ENCODE data around the gene KLF15.

The KLF15 gene

DNA sequence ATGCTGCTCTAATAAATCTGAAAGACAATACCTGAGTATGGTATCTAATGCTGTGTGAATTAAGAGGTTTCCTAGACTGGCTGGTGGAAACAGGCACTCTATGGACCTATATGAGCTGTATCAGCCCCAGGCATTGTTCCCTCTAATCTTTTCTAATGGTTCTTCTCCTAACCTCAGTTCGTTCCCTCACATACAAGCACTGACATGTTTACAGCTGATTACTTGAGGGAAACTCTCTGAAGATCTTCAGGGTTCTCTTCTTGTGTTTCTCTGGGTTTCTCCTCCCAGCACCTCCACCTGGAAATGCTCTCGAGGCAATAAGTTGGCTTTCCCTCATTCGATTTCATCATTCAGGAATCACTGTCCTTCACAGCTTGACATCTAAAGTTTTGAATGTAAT is 52.9 kb downstream of the KLF15 start:
- no peak for DNase-seq

DNA sequence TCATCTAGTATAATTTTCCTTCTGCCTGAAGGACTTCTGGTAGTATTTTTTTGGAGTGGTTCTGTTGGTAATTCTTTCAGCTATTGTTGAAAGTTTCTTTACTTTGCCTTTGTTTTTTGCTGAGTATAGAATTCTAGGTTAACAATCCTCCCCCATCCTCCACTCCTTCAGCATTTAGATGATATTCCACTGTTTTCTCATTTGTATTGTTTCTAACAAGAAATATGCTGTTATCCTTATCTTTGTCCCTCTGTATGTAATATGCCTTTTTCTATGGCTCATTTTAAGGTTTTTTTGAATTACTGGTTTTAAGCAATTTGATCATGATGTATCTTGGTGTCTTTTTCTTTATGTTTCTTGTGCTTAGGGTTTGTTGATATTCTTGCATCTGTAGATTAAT is 53.9 kb downstream of the KLF15 start:
- no peak for DNase-seq

DNA sequence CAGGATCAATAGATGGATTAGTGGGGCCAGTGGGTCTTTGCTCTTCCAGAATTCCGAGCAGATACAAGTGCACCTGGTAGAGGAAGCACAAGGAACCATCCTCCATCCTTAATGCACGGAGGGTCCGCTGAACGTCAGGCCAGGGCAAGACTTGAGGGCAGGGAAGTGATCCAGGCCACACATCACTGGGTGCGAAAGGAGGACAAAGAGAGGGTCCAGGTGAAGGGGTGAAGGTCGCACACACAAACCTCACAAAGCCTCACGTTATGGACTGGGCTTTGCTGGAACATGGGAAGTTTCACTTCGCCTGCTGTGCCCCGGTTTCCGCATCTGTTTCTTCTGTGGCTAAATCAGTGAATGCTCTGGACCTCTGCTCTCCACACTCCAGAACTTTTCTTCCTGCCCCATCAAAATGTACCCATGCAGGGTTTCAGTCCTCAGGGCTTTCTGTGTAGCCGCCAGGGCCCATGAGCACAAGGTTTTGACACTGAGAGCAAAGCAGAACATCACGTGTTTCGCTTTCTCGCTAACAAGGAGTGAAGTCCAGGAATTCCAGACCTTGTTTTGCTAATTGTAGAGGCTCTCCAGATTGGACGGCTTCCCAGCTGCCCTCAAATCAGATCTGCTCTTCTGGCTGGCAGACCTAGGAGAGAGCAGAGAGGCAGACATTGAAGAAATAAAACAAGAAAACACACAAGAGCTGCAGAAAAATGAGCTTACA is 56.3 kb downstream of the KLF15 start:
- no peak for DNase-seq

DNA sequence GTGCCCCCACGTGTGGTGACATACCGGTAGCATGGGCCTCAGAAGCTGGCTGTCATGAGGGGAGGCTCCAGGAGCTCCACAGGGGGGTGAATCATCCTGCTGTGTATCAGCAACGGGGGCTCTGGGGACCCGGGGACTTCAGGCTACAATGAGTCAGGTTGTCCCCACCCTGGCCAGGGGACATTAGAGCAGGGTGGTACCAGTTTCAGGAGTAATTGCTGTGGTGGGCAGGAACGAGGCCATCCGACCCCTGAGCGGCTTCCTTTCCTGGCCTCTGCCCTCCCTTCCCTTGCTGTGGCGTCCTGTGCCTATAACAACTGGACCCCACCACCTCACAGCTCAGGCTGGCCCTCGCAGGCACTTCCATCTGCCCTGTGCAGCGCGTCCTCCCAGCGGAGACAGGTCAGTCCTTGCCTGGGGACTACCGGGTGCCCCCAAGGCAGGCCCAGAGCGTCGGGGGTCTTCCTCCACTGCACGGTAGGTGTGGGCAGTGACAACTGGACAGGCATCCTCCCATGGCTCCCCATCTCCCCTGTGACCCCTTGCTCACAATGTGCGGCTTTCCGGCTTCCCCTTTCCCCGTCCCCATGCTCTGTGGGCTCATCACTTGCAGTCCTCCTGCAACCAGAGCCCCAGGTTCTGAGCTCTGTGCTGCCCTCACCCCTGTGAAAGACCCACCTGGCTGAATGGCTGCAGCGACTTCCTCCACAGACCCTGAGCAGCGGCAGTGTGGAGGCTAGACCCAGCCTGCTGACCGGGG is 57.0 kb downstream of the KLF15 start:
- no peak for DNase-seq

DNA sequence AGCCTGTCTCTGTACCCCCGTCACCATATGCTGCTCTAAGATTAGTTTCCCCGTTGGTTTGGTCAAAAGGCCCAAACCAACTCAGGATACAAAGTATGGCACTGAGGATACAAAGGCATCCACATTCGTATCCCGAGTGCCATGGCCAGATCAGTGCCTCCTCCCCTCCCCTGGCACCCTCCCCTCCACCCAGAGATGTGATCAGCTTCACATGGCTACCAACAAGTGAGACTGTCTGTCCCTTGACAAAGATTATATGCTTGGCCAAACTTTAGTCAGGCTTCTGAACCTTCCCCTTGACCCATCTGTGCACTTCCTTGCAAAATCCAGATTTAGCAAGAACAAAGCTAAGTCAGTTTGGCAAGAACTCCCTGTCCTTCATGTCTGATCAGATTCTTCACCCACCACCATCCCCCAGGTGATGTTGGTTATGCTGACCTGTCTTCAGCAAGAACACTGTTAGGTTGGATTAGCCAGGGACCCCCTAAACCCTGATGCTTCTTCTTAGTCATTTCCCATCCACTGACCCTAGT is 61.7 kb downstream of the KLF15 start:
- DNase-seq = no peak

DNA sequence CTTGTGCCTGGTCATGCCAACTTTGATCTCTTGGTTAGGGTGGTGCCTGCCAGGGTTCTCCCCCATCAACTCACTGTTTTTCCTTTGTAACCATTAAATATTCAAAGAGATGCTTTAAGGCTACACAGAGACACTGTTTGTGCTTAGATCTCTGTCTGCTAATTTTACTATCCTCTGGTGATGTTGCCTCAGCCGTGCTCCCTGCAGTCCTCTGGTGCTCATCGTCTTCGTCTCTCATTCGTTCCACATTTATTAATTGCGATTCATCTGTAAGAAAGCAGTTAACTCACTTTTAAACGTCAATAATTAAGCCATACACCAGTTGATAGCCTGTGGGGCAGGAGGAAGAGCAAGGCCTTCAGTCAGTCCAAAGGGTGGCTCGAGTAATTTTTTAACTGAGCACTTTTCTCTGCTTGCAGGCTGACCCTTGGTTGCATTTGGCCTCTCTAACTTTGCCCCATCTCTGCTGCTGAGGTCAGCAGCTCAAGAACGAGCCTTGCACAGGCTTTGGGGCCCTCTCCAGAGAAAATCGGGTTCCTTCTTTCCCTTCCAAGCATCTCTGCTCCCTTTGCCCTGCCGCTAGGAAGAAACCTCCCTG is 62.9 kb downstream of the KLF15 start:
- no peak for DNase-seq

DNA sequence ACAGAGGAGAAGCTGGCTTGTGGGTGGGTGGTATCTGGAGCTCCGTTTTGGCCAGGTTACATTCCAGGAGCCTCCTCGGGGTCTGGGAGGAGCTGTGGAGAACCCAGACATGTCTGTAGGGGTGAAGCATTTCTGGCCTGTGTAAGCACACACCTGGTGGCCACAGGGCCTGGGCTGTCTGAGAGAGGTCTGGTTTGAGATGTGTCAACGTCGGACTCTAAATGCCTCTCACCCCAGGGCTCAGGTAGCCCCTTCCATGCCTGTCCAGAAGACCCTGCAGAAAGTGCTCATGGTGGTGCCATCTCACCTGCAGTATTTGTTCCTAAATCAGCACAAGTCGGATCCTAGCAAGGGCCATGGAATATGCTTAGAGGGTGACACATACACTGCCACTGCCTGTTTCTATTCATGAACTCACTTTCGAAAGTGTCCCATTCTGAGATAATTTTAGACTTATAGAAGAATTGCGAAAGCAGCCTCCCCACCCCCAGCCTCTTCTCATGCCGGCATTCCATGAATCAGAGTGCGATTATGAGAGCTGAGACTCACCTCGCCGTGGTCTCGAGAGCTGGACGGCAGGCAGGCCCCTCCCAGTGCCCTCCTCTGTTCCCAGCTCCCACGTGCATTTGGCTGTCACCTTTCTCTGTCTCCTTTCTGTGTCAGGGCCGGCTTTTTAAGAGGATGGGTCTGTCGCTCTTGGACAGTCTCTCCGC is 63.7 kb downstream of the KLF15 start:
- no peak for DNase-seq

Measured in CD4-positive, alpha-beta T cell treated with Interferon alpha-2 for 1 hour (primary cell).